Lung (tissue), 12 donors: ENCODE data around the gene SNX13. TPM values are rescaled to one million over a fixed set of nuclear protein-coding genes. Genes with fewer than 3 reads are reported as not detected.
"Not testable (repeated sequence)": the region's sequence is repeated elsewhere in the genome, so short reads cannot be mapped to it uniquely, and the experiment has no call there.

Source experiments
- ATAC-seq: fragments of 200-7000 bp; cut with Tn5 transposase; one replicate; pipeline ENCODE4 v1.9.1; 2020; ENCODE audit warnings: moderate number of reproducible peaks; ENCODE audit not compliant: insufficient read depth, low FRiP score
- DNase-seq, 3 donors: peaks; one replicate each; pipeline ENCODE4 v3.0.0-alpha.2; 2013 to 2017
- H3K27ac ChIP-seq, 2 donors: one replicate each; pipeline ENCODE4 v1.5.1; 2013; ENCODE audit warnings: mild to moderate bottlenecking in 2 of 2, moderate library complexity in 2 of 2, control low read depth in 1 of 2, inconsistent platforms in 1 of 2, low read depth in 1 of 2, low read length in 1 of 2
- H3K27me3 ChIP-seq, 3 donors: one replicate each; pipeline ENCODE4 v1.5.1; 2013; ENCODE audit warnings: low read length in 2 of 3; ENCODE audit not compliant: control insufficient read depth in 3 of 3, insufficient read depth in 3 of 3
- H3K36me3 ChIP-seq, 4 donors: one replicate each; pipeline ENCODE4 v1.5.1; 2013; ENCODE audit warnings: low read length in 4 of 4, mild to moderate bottlenecking in 1 of 4, moderate library complexity in 1 of 4; ENCODE audit not compliant: control insufficient read depth in 4 of 4, insufficient read depth in 4 of 4
- H3K4me1 ChIP-seq, 5 donors: one replicate each; pipeline ENCODE4 v1.5.1; 2013; ENCODE audit warnings: low read length in 5 of 5, mild to moderate bottlenecking in 2 of 5, moderate library complexity in 1 of 5; ENCODE audit not compliant: control insufficient read depth in 5 of 5, insufficient read depth in 5 of 5
- H3K4me3 ChIP-seq: one replicate; pipeline ENCODE4 v1.5.1; 2013; ENCODE audit warnings: mild to moderate bottlenecking, control low read depth, moderate library complexity
- H3K9ac ChIP-seq, 2 donors: one replicate each; pipeline ENCODE4 v1.5.1; 2013; ENCODE audit warnings: low read length in 2 of 2, control low read depth in 1 of 2; ENCODE audit not compliant: insufficient read depth in 1 of 2
- H3K9me3 ChIP-seq, 4 donors: one replicate each; pipeline ENCODE4 v1.5.1; 2013; ENCODE audit warnings: low read length in 3 of 4, mild to moderate bottlenecking in 1 of 4, moderate library complexity in 1 of 4; ENCODE audit not compliant: control insufficient read depth in 4 of 4, insufficient read depth in 3 of 4
- CTCF ChIP-seq: IDR thresholded peaks from 2 replicates; pipeline ENCODE4 v1.5.1; 2012; ENCODE audit warnings: mild to moderate bottlenecking; ENCODE audit errors: control extremely low read depth, extremely low read depth
- WGBS, 2 donors: extraction: QIAGEN DNeasy Blood & Tissue Kit; methylation state at CpG; one replicate each; pipeline ENCODE4 v1.1.7; 2013; 5-methylcytosine and 5-hydroxymethylcytosine counted together
- polyA plus RNA-seq, 2 donors: library from polyadenylated mRNA; stranded (reverse); fragments of 200-250 nt; gene quantifications; one replicate each; pipeline ENCODE4 v1.2.1, GENCODE V29; 2013
- total RNA-seq, 2 donors: library from RNA; depleted of rRNA in 1 of 2; stranded (reverse); fragments of >200 nt in 1 of 2; gene quantifications; one replicate each; pipeline ENCODE4 v1.2.1, GENCODE V29; 2014 to 2021
- donor health status: control.
- donor health status: control.
- donor health status: Bipolar disorder and iron deficiency.
- donor health status: healthy.
- donor health status: DM: yes; HTN: yes; CAD: no.

SNX13 gene
- total and polyA plus RNA-seq, 4 donors, result 8.9 to 104 (median 31.9) TPM

- no peak for TF ChIP-seq CTCF
- ATAC-seq (no peak), DNase-seq (peak in 1 of 3 donors; percentile 2)
- Histone ChIP-seq H3K9ac (no peak overlapping the region), H3K27ac (no peak overlapping the region), H3K36me3 (peaks cover 3 to 12% (median 4%) of the 10 kb centered on the region in 4 donors), H3K4me1 (no peaks in the 10 kb centered on the region), H3K27me3 (no peaks in the 10 kb centered on the region), H3K9me3 (no peaks in the 10 kb centered on the region), H3K4me3 (no peak overlapping the region)
- WGBS, 2 donors, result 89 to 94% methylated on average over 3 of the region's 3 CpGs
These were observed 123.4 kb downstream of the SNX13 start for GRCh38 chr7:17816903-17817302.

- no peaks in the 10 kb centered on the region for H3K4me1 ChIP-seq
- WGBS, 2 donors, result 74 to 76% methylated on average over 4 of the region's 4 CpGs
- TF ChIP-seq CTCF, result no peak
- no peak for ATAC-seq
- no peak overlapping the region for H3K27ac ChIP-seq
- H3K36me3 ChIP-seq, result peaks cover 3 to 7% (median 4%) of the 10 kb centered on the region in 4 donors
- H3K27me3 ChIP-seq, result no peaks in the 10 kb centered on the region
- no peak overlapping the region for H3K9ac ChIP-seq
- no peak overlapping the region for H3K4me3 ChIP-seq
- no peak for DNase-seq
- no peaks in the 10 kb centered on the region for H3K9me3 ChIP-seq
These were observed 125.0 kb downstream of the SNX13 start for GRCh38 chr7:17815318-17815717.

GRCh38 chr7:17814058-17814457 lies 126.2 kb downstream of the SNX13 start:
- Histone ChIP-seq H3K9ac (no peak overlapping the region), H3K27ac (no peak overlapping the region), H3K36me3 (peaks cover 3 to 7% (median 4%) of the 10 kb centered on the region in 4 donors), H3K4me3 (no peak overlapping the region), H3K9me3 (no peaks in the 10 kb centered on the region), H3K27me3 (no peaks in the 10 kb centered on the region), H3K4me1 (no peaks in the 10 kb centered on the region)
- 94 to 100% methylated on average over 1 of the region's 1 CpG for WGBS, 2 donors
- no peak for ATAC-seq
- no peak for DNase-seq
- TF ChIP-seq CTCF, result no peak

GRCh38 chr7:17809215-17809614 lies 131.1 kb downstream of the SNX13 start:
- not testable (repeated sequence) for H3K27me3 ChIP-seq, ATAC-seq, H3K9ac ChIP-seq, H3K27ac ChIP-seq, H3K4me3 ChIP-seq, H3K36me3 ChIP-seq, H3K9me3 ChIP-seq, H3K4me1 ChIP-seq, DNase-seq
